Endothelial cell of umbilical vein (primary cell): ENCODE data around the gene FSTL4.

Experiments
- CTCF ChIP-seq, 2 donors: IDR thresholded peaks; 1 replicate in 1 of 2; 2 replicates in 1 of 2; pipeline ENCODE4 v1.5.1; 2011; ENCODE audit warnings: low read length in 2 of 2, mild to moderate bottlenecking in 2 of 2, moderate library complexity in 2 of 2, control low read depth in 1 of 2, inconsistent platforms in 1 of 2, low read depth in 1 of 2; ENCODE audit not compliant: insufficient read depth in 1 of 2; ENCODE audit errors: extremely low read depth in 1 of 2
- POLR2AphosphoS5 ChIP-seq: IDR thresholded peaks from 2 replicates; pipeline ENCODE4 v1.6.1; 2012; ENCODE audit warnings: low read depth, mild to moderate bottlenecking, control low read depth, low read length, moderate library complexity; ENCODE audit not compliant: insufficient read depth

DNA sequence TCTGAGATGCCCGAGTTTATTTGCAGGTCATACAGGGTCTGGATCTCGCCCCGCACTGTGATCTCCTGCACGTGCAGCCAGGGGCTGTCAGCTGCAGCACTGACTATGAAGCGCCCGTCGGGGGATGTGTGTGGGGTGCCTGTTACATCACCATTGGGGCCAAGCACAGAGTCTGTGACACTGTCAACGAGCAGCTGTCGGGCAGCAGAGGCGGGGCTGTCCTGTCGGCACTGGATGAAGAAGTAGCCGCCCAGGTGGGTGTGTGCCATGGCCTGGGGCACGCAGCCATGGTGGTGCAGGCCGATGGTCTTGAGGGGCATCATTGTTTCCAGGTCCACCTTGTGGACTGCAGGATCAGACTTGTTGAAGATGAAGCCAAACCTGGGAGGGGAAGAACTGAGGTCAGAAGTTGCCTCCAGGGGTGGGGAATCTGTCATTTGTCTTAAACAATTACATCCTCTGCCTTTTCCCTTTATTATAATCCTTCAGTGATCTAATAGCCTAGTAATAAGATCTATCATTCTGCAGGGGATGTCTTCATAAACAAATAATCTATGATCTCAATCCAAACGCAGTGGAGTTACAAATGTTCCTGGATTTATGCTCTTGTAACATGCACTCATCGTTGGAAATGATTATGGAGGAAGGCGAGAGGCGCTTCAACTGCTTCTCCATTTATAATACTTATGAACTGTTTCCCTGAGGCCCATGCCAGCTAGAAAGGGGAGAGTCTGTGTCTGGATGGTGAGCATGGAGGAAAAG is 412.7 kb downstream of the FSTL4 start:
- TF ChIP-seq CTCF (IDR thresholded peaks at IDR 0.05; ENCODE audit: extremely low read depth in 1 of 2, insufficient read depth in 1 of 2, low read depth in 1 of 2, low read length in 2 of 2) (no peak), POLR2AphosphoS5 (no peak)
